ENCODE results near the gene DRD1.

Gene DRD1

GRCh38 chr5:175444060-175444904 is at the start of gene DRD1:
TSS of gene DRD1 (minus strand) at chr5:175444182. CDS start at chr5:175443099, 1,083 bp downstream.
- peak; percentile 27 for DNase-seq (ENCODE audit: low read depth, low spot score)

- no peak for DNase-seq (ENCODE audit: low read depth, low spot score)
Observed at GRCh38 chr5:175493726-175494125, 49.7 kb upstream of the DRD1 start.

- no peak for DNase-seq (ENCODE audit: low read depth, low spot score)
Observed at GRCh38 chr5:175493260-175493659, 49.3 kb upstream of the DRD1 start.

- DNase-seq (ENCODE audit: low read depth, low spot score): no peak
Observed at GRCh38 chr5:175491223-175491622, 47.2 kb upstream of the DRD1 start.

- DNase-seq (ENCODE audit: low read depth, low spot score): no peak
Observed at GRCh38 chr5:175489693-175490443, 45.9 kb upstream of the DRD1 start.

GRCh38 chr5:175487514-175488222 is 43.7 kb upstream of the DRD1 start:
- no peak for DNase-seq (ENCODE audit: low read depth, low spot score)

GRCh38 chr5:175485631-175486030 is 41.6 kb upstream of the DRD1 start:
- DNase-seq (ENCODE audit: low read depth, low spot score): no peak

- no peak for DNase-seq (ENCODE audit: low read depth, low spot score)
Observed at GRCh38 chr5:175484829-175485228, 40.8 kb upstream of the DRD1 start.

- DNase-seq (ENCODE audit: low read depth, low spot score): no peak
Observed at GRCh38 chr5:175484322-175484721, 40.3 kb upstream of the DRD1 start.

GRCh38 chr5:175483337-175483736 is 39.4 kb upstream of the DRD1 start:
- no peak for DNase-seq (ENCODE audit: low read depth, low spot score)

GRCh38 chr5:175479125-175479881 is 35.3 kb upstream of the DRD1 start:
- DNase-seq (ENCODE audit: low read depth, low spot score): no peak

- DNase-seq (ENCODE audit: low read depth, low spot score): peak; percentile 59
Observed at GRCh38 chr5:175478384-175479124, 34.6 kb upstream of the DRD1 start, which contains the start of gene SFXN1. TSS of gene SFXN1 (plus strand) at chr5:175478560. CDS start at chr5:175492104, 13,544 bp downstream.

GRCh38 chr5:175478008-175478383 is 34.0 kb upstream of the DRD1 start:
- DNase-seq (ENCODE audit: low read depth, low spot score): no peak

- DNase-seq (ENCODE audit: low read depth, low spot score): no peak
Observed at GRCh38 chr5:175477440-175477839, 33.5 kb upstream of the DRD1 start.

GRCh38 chr5:175475248-175475647 is 31.3 kb upstream of the DRD1 start:
- DNase-seq (ENCODE audit: low read depth, low spot score): no peak

GRCh38 chr5:175472378-175472777 is 28.4 kb upstream of the DRD1 start:
- no peak for DNase-seq (ENCODE audit: low read depth, low spot score)

- DNase-seq (ENCODE audit: low read depth, low spot score): no peak
Observed at GRCh38 chr5:175471628-175472027, 27.6 kb upstream of the DRD1 start.

GRCh38 chr5:175471196-175471595 is 27.2 kb upstream of the DRD1 start:
- no peak for DNase-seq (ENCODE audit: low read depth, low spot score)

- no peak for DNase-seq (ENCODE audit: low read depth, low spot score)
Observed at GRCh38 chr5:175470781-175471180, 26.8 kb upstream of the DRD1 start.

- DNase-seq (ENCODE audit: low read depth, low spot score): no peak
Observed at GRCh38 chr5:175469916-175470315, 25.9 kb upstream of the DRD1 start.

- no peak for DNase-seq (ENCODE audit: low read depth, low spot score)
Observed at GRCh38 chr5:175468892-175469291, 24.9 kb upstream of the DRD1 start.

All from activated naive CD8-positive, alpha-beta T cell treated with anti-CD3 and anti-CD28 coated beads, Interleukin-2, amount 50 U/mL, for 16 hours (primary cell).